Activated T-cell treated with anti-CD3 and anti-CD28 coated beads for 24 hours (primary cell): ENCODE measurements around the gene EEF2.

Experiments used
- DNase-seq: peaks from one replicate; pipeline ENCODE4 v3.0.0-alpha.2; 2020; ENCODE audit warnings: low read depth

Gene EEF2

DNA sequence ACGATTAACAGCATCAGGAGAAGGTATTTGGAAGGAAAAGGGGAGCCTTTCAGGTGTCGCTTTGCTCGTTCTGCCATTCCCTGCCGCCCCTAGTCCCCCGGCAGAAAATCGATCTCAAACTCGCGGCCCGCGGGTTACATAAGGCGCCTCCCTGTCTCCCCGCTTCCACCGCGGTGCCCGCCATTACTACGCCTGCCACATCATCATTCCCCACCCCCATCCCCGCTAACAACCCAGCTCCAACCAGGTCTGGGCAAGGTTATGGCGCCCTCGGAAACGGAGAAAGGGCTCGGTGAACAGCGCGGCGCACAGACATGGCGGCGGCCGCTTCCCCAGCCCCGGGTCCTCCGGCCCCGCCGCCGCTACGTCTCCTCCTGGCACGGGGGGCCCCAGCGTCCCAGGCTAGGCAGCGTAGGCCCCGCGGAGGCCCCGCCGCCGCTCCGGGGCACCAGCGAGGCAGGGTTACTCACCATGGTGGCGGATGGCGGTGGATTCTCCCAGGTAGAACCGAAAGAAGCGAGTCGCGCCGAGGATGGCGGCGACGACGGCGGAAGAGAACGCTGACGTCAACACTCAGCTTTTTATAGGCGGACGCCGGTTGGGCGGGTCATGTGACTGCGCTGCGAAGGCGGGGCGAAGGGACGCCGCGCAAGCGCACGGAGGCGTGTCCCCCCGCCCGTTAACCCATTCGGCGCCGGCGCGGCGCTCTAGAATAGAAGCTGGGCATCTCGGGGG, at the start of gene EEF2:
TSS of gene EEF2 (minus strand) at position 556 of the 735 bp plus-strand sequence. CDS start at position 473, 83 bp downstream.
- peak; percentile 86 for DNase-seq

DNA sequence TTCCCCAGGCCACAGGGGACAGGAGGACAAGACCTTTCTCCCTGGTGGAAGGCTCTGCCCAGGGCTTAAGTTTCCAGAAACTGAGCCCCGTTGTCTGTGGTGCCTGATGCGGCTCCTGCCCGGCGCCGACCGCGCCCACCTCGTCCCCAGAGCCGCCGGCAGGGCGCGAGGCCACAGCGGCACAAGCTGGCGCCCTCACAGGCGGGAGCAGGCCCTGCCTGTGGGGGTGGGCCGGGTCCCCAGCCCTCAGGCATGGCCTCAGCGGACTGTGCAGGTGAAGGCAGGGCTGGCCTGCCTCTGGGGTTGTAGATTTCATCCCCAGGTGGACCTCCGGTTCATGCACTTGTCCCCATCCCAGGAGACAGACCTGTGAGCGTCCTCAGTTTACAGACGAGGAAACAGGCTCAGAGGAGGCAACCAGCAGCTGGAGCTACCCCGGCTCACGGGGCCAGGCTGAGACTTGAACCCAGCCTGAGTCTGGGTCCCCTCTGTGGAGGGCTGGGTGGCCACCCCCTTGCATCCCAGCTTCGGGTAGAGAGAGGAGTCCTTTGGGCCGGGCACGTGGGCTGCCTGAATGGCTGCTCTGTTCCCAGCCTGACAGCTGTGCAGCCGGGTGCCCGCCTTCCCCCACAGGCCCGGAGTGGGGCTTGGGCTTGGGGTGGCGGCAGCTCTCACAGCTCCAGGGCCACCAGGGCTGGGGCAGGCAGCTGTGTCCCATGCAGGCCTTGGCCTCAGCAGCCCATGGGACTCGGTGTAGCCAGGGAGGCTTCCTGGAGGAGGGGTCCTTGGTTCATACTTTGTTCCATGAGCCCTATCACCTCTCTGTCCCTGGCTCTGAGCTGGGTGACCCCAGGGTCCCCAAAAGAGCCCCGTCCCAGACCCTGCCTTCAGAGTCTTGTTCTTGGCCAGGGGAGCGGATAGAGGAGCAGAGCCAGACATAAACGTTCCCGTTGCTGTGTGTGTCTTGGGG, 49.1 kb upstream of the EEF2 start:
- no peak for DNase-seq

DNA sequence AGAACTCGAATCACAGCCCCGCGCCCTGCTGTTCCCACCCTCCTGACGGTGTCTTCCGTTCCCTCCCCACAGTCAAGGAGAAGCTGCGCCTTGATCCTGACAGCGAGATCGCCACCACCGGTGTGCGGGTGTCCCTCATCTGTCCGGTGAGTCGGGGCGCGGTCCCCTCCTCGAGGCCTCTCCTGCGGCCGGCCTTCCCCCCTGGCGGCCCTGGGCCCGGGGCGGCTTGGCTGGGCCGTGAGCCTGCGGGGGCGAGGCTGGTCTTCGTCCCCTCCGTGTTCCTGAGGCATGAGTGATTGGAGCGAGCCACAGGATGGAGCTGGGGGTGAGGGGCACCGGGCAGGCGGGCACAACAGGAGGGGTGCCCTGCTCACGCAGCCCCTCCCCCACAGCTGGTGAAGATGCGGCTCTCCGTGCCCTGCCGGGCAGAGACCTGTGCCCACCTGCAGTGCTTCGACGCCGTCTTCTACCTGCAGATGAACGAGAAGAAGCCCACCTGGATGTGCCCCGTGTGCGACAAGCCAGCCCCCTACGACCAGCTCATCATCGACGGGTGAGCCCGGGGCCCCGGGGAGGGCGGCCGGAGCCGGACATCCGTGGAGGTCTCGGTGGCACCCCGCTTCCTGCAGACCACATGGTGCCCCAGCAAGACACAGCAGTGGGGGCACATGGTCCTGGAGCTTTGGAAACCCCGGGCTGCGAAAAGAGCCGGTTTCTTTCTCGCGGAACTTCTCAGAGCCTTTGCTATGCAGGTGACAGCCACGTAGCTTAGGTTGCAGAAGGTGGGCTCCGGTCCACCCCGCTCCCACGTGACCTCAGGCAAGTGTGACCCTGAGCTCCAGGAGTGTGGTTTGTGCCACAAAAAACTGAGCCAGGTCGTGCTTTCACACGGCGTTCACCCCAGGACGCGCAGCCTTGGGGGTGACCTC, 48.0 kb upstream of the EEF2 start:
- no peak for DNase-seq

DNA sequence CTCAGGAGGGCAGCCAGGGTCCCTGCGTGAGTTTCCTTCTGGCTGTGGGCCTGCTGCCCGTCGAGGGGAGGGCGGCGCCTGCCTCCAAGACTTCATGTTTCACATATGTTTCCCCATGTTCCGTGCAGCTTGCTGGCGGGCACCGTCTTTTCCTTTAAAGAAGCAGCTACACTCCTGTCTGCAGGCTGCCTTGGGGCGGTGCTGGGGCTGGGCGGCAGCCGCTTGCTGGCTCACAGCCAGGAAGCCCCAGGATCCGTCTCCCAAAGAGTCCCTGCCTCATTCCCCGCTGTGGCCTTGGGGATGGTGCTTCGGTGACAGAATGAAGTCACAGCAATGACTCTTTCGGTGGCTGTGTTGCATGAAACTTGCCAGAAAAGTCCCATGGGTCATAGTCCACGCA, 47.2 kb upstream of the EEF2 start:
- no peak for DNase-seq

DNA sequence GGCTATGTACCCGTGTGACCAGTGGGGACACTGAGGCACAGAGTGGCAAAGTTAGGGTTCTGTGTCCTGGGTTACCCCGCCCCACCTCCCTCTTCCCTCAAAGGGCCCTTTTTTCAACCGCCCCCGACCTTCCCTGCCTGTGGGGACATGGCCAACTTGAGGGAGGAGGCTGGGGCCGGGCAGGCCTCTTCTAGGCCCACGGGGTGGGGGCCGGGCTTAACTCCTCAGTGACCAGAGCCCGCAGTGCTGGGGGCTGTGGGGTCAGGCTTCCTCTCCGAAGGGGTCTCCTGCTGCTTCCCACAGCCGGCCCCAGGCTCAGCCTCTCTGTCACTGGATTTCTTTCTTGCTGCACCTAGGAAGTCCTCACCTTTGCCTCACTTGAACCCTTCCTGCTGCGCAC, 46.2 kb upstream of the EEF2 start:
- DNase-seq: no peak

DNA sequence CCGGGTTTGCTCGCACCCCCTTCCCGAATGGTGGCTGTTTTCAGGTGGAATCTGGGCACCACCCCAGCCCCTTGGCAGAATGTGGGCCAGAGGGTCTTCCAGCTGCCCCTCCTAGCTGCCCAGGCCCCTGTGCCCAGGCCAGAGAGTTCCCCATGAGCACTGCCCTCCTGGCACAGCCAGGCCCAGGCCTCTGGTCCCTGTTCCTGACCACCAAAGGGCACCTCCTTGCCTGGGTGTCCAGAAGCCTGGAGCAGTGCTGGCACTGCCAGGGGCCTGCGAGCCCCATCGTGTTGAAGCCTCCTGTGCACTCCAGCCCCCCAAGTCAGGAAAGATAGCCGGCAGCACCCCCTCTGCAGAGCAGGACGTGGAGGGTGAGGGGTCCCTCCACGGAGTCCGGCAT, 45.7 kb upstream of the EEF2 start:
- no peak for DNase-seq

DNA sequence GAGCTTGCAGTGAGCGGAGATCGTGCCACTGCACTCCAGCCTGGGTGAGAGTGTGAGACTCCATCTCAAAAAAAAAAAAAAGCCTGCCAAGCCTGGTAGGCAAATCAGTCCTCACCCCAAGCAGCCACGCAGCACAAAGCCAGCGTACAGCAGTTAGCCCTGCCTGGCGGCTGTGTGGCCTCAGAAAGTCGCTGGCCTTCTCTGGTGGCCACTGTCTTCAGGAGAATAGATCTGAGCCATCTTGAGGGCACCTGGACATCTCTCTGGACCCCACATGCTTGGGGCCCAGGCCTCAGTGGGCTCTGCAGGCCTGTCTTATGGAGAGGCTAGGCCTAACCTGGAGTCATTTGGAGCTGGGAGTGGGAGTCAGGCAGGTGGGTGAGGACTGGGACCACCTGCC, 45.3 kb upstream of the EEF2 start:
- no peak for DNase-seq

DNA sequence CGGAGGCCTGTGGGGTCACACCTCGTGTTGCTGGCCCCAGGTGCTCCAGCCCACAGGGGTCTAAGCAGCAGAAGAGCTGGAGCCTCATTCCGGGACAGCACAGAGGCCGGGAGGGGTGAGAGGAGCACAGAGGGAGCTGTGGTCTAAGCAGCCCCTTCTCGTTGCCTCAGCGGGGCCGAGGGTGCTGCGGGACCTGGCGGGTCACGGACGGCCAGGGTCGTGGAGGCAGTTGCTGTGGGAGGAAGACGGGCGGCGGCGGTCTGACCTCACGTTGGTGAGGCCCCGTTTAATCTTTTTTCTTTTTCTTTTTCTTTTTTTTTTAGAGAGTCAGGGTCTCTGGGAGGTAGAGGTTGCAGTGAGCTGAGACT, 44.0 kb upstream of the EEF2 start:
- no peak for DNase-seq

DNA sequence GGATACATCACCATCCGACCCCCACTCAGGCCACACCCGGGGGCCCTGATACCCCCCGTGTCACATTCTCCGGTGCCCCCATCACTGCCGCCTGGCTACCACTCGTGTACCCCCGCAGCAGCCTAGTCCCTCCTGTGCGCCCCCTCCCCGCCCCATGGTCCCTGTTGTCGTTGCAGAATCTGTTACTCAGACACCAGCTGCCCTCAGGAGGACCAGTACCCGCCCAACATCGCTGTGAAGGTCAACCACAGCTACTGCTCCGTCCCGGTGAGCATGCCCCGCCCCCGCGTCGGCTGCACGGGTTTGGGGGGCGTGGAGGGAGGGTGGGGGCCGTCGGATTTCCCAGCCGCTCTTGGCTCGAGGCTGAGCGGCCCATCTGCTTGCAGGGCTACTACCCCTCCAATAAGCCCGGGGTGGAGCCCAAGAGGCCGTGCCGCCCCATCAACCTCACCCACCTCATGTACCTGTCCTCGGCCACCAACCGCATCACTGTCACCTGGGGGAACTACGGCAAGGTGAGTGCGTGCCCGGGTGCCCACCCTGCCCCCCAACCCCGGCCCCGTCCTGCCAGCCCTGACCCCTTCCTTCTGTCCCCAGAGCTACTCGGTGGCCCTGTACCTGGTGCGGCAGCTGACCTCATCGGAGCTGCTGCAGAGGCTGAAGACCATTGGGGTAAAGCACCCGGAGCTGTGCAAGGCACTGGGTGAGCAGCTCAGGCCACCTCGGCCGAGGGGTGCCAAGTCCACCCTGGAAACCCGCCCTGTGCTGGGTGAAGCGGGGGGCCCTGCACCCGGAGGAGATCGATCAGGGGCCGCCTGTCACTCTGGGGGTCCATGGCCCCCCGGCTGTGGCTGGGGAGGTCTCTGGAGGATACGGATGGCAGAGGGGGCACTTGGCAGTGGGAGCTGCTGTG, 43.3 kb upstream of the EEF2 start:
- DNase-seq: no peak

DNA sequence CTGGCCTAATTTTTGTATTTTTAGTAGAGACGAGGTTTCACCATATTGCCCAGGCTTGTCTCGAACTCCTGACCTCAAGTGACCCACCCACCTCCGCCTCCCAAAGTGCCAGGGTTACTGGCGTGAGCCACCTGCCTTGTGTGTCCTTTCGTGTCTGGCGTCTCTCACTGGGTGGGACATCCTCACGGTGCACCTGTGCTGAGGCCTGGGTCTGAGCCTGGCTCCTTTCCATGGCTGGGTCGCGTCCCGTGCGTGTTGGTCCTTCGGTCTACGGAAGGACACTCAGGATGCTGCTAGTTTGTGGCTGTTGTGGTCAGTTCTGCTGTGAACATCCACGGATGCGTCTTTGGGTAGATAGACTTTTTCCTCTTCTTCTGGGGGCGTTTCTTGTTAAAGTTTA, 41.9 kb upstream of the EEF2 start:
- no peak for DNase-seq

DNA sequence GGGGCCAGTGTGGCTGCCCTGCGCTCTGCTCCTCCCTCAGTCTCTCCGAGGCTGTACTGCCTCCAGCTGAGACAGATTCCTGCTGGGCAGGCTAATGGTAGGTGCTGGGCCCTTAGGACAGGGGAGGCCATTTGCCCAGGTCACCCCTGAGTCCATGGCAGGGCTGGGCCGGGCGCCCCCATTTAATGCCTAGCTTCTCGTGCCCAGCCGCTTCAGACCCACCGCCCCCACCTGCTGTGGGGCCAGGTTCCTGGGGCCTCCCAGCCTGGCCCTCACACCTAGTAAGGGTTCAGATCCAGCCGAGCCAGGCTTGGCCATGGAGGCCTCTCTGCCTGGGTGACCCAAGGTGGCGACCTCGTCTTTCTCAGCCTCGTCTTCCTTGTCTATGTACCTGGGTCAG, 40.1 kb upstream of the EEF2 start:
- no peak for DNase-seq

DNA sequence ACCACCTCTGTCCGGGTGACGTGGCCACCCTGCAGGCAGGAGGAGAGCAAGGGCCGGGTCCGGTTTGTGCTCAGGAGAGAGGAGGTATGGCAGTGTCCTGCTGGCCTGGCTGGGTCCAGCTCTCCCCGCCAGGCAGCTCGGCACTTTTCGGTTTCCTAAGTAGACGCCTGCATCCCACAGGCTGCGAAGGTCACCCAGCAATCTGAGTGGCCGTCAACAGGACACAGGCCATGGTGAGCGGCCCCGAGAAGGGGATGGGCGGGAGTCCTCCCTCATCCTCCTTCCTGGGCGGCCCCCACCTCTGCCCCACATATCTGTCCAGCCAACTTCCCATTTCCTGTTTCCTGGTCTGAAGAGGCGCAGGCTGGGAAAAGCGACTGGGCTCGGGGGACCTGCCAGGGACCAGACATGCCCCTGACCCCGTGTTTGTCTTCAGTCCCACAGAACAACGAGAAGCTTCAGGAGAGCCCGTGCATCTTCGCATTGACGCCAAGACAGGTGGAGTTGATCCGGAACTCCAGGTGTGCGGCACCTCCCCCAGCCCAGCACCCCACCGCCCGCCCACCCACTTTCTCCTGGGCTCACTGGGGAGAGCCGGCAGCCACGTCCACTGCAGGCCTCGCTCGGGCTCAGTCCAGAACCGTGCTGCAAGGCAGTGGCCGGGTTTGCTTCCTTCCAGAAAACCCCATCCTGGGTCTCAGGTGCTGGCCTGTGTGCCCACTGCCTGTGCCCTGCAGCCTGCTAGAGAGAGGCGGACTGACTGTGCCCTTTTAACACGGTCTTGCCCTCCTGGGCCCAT, 38.5 kb upstream of the EEF2 start:
- no peak for DNase-seq

DNA sequence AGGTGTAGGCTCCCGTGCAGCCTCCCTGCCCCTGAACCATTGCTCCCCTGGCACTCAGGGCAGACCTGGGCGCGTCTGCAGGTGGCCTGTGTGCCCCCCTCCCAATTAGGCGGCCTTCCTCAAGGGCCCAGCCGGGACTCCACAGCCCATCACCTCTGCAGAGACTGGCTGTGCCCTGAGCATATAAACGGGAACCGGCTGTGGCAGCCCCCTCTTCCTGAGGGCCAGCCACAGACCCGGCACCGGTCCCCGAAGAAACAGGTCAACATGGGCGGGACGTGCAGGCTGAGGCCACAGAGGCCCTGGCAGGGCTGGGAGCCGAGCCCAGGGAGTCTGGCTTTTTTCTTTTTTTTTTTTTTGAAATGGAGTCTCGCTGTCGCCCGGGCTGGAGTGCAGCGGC, 34.3 kb upstream of the EEF2 start:
- DNase-seq: no peak

DNA sequence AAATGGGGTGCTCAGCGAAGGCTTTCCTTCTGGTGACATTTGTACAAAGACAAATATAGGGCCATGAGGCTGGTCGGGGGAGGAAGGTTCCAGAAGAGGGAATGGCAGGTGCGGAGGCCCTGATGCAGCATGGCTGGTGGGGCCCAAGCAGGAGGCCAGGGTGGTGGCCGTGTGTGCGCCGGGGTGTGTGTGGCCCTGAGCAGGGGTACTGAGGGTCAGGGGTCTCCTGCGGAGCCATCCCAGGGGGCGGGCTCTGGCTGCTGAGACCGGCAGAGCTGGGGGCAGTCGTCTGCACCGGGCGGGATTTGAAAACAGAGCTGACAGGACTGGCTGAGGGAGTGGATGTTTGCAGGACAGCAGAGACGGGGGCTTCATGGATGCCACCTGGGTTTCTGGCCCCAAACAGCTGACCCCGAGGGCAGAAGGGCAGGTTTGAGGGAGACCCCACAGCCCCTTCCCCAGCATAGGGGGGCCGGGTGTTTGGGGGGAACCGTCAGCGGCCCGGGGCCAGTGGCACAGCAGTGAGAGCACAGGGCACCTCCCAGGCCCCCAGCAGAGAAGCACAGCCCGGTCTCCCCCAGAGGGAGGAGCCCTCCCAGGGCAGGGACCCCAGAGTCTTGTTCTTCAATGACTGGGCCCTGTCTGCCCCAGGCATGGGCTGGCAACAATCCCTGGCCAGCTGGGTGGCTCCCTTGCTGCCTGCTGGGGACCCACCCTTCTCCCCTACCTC, 33.7 kb upstream of the EEF2 start:
- DNase-seq: no peak

DNA sequence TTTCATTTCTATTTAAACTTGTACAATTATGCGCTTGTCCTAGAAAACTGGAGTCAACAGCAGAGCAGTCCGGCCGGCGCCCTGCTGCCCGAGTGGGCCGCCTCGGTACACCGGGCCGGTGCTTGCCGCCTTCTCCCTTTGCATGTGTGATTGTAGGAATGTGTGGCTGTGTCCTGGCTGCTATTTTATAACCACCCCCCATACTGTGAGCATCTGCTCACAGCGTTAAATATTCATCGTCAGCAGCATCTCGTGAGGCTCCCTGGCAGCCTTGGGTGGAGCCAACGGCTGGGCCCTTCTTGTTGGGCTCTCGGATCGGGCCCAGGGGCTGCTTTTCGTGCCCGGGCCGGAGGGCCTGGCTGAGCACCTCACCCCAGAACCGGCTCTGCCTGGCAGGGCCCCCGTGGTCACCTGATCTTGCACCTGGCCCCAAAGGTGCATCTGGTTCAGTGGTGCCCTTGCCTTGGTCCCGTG, 32.9 kb upstream of the EEF2 start:
- DNase-seq: no peak

DNA sequence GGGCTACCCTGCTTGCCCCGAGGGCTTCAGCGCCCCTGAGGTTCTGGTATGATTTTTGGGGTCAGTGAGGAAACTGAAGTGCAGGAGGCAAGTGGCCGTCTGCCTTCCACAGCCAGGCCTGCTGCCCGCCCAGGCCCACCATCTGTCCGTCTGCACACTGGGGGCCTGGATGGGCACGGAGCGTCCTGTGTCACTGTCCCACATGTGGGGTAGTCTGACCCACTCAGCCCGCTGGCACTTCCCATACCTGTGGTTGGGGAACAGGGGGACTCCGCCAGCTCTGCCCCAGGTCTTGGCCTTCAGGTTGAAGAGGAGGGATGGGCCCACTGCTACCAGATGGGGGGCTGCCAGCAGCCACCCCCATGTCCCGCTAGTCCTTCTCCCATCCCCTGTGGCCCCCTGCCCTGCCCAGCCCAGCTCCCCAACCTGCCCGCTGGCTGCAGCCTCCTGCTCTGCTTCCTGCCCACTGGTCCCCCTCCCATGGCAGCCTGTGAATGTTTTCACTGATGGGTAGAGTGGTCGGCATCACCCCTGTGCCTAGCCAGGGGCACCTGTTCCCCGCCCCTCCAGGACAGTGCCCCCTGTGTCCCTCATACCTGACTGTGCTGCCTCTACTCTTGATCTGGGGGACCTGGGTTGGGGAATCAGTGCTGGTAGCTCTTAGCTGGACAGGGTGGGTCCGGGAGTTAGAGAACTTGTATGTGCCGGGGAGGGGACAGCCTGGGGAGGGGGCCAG, 31.8 kb upstream of the EEF2 start:
- no peak for DNase-seq

DNA sequence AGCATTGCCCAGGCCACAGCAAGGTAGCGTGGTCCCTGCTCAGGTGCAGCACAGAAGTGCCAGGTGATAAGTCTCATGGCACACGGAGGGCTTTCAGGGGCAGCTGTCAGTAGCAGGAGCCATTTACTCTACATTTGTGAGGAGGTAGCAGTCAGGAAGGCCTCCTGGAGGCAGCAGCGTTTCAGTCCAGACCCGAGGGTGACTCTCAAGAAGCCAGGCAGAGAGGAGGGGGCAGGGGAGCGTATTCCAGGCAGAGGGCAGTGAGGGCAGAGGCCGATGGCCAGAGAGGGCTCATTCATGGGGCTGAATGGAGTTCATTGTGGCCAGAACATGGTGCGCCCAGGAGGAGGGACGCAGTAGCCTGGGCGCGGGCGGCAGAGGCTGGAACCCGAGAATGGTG, 31.2 kb upstream of the EEF2 start:
- DNase-seq: no peak

DNA sequence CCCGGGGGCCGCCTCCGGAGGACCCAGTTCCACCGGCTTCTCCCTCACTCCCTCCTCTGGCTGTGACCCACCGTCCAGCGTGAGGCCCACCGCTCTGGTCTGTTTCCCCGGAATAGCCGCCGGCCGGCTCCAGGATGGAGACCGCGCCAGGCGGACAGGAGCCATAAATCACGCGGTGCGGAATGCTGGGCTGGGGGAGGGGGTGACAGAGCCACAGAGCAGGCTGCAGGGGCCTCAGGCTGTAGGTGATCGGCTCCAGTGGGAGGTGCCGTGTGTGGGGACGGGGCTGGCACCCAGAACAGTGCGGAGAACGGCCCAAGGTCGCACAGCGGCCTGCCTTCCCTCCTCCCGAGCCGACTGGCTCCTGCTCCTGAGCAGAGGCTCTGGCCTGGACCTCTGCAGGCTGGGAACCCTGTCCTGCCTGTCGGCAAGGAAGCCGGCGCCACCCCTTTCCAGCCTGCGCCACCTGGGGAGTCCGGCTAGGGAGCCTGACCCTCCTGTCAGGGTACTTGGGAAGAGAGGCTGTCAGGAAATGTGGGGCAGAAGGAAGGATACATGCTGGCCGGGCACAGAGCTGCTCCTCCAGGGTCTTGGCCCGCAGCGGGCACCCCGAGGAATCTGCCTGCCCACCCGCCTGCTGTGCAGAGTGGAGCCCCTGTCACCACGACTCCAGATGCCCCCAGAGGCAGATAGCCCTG, 30.6 kb upstream of the EEF2 start:
- DNase-seq: no peak
